SIG-M5 (cell line): ENCODE data around the gene USP19.

Experiments used
- DNase-seq: peaks from one replicate; lab custom pipeline; 2025; lab: John Stamatoyannopoulos, UW

Gene USP19

DNA sequence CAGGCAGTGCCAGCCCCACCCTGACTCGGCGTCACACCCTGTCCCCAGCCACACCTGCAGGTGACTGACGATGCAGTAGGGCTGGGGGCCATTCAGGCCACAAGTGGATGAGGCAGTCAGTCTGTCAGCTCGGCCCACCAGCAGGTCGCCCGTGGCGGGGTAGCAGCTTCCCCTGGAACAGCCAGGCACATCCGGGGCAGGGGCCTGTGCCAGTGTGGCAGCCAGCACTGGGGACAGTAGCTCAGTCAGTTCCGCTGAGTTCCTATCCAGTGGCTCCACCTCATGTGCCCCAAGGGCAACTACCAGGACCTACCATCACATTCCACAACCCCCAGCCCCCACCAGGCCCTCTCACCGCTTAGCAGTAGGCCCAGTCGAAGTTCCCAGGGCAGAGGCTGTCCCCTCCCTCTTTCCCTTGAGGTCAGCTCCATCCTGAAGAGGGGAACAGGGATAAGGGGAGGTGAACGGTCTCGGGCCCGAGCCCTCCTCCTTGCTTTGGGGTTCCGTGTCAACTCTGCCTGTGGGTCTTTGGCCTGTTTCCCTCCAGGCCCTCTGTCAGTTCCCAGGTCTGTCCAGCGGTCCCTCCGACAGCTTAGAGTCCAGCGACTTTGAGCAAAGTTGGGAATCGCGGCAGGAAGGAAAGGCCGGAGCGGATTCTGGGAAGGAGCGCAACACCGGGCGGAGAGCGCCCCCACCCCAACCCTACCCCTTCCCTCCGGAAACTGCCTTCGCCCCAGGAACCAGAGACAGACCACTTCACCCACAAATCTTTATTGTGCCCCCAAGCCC, 12.0 kb upstream of the USP19 start, which contains the start of gene LAMB2:
LAMB2 (minus strand) TSS at position 614 of the 789 bp plus-strand sequence; CDS start at position 431, 183 bp downstream.
- DNase-seq, result no peak

DNA sequence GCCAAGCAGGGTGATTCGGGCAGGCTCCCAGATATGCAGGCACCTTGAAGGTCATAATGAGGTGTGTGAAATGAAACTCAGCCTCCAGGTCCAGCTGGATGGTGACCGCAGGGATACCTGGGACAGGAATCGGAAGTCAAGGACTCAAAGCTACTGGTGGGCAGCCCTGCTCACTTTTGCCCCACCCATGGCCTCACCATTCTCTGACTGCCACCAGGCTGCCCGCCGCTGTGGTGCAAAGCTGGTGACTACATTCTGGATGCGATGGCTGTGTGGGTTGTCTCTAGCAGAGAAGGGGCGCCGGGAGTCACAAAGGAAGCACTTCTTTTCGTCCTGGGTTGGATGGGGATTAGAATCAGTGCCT, 11.4 kb upstream of the USP19 start:
- no peak for DNase-seq

DNA sequence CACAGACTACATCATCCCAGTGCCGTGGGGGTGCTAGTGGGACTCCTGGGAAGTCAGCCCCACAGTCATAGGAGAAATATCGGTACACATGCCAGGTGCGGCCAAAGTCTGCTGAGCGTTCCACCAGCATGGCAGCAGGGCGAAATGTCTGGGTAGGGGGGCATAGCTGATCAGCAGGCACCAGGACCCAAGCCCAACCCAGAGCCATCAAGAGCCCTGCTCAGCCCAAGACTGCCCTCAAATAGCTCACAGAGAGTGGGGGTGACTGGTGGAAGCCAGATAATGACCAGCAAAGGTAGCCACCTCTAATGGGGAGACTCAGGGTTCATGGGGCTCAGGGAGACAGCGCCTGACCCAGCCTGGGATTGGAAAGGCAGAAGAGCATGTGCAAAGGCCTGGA, 11.0 kb upstream of the USP19 start:
- DNase-seq, result no peak

DNA sequence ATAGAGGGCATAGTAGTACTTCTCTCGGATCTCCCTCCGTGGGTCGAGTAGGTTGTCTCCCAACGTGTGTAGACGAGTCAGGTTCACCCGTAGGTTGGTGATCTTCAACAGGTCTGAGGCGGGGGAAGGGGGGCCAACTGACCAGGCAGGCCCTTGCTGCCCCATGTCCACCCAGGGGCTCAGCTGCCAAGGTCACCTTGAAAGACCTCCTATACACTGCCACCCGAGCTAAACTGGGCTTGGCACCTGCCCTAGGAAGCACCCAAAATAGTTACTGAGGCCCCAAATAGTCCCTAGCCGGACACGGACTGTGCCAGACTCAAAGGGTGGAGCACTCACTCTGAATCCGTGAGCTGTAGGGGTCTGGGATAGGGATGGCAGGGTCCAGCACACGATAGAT, 10.4 kb upstream of the USP19 start:
- DNase-seq, result no peak

DNA sequence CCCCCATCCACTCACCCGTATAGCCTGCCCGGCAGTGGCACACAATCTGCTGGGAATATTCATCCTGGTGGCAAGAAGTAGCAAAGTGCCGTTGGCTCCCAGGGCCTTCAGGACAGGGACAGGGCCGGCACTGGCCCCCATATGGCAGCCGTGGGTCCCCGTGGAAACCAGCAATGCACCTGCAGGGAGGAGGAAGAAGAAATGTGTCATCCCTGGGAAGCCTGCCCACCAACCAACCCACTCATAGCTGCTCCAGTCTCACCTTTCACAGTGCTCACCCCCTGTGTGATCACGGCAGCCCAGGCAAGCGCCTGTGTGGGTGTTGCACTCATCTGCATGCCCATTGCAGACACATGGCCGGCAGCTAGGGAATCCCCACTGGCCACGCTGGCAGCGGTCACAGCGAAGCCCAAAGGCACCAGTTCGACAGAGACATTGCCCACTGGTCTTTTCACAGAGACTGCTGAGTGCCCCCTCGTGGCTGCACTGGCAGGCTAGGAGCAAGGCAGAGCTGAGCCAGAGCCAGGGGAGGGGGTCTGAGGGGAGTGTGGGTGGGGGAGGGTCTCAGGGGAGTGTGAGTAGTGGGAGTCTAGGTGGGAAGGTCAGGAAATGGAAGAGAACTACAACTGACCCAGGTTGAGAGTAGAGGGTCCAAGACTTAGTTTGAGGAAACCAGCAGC, 4.5 kb upstream of the USP19 start:
- DNase-seq, result no peak

DNA sequence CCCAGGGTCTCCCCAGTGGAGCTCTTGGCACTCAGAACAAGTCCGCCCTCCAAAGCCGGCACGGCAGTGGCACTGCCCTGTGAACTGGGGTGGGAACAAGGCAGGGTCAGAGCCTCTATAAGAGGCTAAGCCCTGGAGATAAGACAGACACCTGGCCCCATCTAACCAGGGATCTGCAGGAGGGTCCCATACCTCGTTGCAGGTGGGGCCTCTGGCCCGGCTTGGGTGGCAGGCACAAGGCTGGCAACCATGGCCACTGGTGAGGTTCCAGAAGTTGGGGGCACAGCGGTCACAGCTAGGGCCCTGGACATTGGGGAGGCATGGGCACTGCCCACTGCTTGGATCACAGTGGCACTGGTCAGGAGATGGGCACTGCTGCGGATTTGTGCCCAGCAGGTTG, 3.6 kb upstream of the USP19 start:
- no peak for DNase-seq

DNA sequence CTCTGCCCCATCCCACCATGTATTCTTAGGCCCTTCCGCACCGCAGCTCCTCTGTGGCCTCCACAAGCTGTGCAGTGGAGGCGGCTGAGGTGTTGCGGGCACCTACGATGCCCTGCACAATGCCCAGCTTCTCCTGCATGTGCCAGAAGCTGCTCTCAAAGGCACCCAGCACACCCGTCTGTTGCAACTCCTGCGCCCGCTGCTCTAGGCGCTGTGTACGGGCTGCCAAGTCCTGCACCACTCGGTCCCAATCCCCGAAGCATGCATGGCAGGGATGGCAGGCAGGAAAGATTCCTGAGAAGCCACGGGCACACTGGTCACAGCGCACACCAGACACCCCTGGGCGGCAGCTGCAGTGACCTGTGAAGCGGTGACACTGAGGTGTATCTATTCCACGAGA, 3.1 kb upstream of the USP19 start:
- no peak for DNase-seq

DNA sequence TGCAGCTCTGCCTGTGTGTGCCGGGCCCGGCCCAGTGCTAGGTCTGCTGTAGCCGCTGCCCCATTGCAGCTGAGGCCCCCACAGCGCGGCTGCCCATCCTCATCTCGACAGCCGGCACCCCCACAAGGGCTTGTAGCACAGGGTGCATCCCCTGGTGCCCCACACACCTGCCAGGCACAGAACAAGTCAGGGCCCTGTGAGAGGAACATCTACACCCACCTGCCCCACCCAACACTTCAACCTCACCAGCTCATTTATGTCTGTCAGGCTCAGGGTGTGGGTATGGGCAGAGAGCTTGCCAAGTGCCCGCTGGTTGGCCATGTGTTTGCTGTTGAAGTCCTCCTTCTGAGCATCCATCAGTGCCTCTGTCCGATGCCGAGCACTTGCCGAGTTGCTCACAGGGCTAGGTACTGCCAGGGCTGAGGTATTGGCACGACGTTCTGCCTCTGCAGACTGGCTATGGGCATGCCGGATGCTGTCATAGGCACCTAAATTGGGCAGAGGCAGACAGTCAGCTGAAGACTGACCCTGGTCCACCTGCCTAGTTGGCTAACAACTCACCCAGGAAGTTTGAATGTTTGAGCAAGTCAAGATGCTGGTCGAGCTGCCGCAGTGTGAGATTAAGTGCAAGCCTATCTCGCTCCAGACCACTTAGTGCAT, 2.4 kb upstream of the USP19 start:
- no peak for DNase-seq

DNA sequence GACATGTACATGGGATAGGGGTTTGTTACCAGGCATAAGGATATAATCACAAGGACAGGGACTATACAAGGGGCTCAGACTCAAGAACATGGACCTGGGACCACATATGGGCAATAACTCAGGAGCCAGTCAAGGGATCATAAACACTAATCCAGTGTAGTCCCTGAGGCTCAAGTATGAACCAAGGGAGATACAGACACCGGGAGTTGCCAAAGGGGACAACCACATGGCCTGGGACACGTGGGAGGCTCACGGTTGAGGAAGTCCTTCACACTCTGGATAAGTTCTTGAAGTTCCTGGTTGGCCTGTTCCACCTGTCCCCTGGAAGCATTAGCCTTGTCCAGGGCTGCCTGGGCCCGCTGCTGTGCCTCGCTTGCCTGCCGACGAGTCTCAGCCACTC, 1.8 kb upstream of the USP19 start:
- DNase-seq, result no peak

DNA sequence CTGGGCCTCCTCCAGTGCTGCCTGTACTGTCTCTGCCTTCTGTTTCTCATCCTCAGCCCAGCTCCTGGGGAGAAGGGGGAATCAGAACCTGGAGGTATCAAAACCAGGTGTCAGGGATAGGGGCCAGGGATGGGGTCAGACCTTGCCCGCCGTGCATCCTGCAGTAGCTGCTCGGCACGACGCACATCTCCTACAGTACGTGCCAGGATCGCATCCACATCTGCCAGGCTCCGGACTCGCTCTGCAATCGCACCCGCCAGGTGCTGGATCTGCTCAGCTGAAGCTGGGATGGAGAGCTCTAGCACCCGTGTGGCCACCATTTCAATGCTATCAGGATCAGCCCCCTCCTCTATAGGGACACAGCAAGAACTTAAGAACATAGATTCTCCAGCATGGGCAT, 1.4 kb upstream of the USP19 start:
- no peak for DNase-seq

DNA sequence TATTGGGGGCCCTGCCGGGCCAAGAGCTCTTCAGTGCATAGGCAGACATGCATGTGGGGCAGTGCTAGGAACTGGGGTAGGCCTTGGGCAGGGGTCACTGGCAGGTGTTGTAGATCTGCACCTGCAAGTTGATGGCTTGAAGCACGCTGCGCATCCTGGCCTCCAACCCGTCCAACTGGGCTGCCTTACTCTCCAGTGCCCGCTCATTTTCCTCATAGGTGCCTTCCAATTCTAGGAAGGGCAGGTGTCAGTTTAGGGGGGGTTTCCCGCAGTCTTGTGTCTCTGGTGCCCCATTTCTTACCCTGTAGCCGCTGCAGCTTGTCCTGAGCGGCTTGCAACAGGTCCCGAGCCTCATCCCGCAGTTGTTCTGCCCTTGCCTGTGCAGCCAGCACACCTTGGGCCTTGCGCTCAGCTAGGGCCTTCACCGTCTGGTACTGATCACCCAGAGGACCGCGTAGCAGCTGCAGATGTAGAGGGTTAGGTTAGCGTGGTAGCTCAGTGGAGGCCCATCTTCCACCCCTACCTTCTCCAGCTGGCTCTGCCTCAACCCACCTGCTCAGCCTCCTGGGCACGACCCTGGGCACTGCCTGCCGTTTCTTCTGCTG, 611 bp upstream of the USP19 start:
- no peak for DNase-seq

DNA sequence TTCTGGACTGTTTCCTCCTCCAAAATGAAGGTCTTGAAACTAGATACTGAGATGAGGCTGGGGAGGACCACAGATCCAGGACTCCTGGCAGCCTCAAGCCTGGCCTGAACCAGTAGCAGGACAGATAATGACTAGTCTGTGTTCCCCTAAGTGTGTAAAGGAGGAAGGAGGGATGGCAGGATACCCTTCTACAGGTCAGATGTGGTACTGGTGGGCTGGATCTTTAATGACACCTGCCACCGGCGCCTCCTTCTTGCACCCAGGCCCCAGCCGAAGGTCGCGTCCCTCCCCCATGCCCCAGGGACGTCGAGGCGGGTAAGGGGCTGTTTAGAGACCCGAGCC, 556 bp downstream of the USP19 start:
- no peak for DNase-seq

DNA sequence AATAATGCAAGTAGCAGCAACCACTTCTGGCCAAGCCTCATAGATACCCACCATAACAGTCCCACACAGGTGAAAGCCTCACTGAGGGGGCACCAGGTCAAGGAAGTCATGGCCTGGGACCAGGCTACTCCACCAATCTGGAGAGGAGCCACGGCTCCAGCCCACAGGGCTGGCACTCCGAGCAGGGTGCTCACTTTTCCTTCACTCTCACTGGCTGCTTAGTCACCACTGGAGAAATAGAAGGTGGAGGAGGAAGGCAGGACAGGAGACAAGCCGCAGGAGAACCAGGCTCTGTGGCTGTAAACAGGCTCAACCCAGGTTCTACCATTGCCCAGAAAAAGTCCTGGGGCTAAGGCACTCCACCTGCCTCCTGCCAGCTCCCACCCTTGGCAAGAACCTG, 1.2 kb downstream of the USP19 start:
- no peak for DNase-seq

DNA sequence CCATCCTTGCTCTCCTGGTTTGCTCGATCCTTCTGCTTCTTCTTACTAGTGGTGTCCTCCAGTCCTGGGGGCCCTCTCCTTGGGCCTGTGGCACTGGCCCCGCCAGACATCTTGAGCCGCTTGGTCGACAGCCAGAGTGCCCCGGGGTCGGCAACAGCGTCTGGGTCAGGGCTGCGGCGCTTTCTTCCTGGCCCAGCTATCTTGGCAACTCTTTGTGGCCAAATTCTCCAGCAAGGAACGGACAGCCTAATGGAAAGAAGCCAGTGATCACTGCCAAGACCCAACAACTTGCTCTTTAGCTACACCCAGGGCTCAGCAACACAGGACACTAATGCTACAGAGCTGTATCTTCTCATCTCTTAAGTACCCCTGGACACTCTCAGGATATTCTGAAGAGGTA, 1.6 kb downstream of the USP19 start:
- DNase-seq, result no peak

DNA sequence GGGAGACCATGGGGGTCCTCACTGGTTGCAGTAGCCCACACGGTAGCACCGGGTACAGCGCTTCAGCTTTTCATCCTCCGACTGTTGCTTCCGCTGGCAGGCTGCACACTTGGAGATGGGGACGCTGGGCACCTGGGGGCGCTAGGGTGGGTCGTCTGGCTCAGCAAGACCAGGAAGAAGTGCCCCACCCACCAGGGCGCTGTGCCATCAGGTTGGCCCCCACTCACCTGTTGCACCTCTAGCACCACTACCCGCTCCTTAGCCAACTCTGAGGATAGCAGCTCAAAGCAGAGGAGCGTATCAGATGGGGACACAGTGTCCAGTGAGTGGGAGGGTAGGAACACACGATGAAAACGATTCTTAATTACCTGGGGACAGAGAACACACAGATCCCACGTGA, 8.4 kb downstream of the USP19 start:
- DNase-seq, result no peak

DNA sequence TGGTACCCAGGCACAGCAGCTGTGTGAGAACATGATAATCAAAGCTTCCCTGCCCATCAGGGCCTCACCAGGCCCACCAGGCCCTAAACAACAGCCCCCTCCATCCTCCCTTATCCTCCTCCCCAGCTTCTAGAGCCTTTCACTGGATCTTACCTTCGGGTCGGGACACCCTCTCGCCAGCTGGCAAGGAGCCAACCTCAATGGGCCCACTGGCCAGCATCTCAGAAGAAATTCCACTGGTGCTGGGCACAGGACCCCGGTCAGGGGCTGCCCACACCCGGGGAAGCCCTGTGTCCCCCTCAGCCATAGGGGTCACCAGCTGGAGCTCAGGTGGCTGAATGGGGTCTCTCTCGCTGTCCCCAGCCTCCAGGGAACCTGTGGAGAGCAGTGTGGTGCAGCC, 9.3 kb downstream of the USP19 start:
- DNase-seq, result no peak

DNA sequence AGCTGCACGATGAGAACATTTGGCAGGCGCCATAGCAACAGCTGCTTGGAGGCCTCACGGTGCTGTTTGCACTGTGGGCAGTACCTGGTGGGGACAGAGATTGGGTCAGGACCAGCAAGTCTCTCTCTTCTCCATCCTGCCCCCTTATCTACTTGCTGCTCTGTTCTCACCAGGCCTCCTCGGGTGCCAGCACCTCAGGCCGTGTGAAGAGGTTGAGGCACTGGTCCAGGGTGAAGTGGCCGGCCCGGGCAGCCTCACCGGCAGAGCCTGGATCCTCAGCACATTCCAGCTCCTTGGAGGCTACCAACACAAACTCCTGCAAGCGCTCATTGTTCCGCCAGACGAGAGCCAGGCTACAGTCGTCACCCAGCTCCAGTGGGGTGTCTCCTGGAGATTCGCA, 9.8 kb downstream of the USP19 start:
- no peak for DNase-seq

DNA sequence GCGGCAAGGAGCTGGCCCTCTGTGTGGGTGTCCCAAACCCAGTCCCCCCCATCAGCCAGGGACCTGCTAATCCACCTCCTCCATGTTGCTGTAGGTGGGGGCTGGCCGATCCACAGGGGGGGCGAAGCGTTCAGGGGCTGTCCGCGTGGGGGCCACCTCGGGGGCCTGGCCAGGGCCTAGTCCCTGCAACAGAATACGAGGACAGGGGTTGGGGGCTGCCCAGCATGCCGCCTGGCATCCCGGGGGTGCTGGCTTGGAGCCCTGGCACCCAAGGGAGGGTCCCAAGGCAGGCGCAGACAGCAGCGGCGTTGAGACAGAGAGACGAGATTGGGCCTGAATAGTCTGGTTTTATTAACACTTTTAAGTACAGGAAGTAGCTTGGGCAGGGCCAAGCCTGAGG, 12.3 kb downstream of the USP19 start:
- no peak for DNase-seq

DNA sequence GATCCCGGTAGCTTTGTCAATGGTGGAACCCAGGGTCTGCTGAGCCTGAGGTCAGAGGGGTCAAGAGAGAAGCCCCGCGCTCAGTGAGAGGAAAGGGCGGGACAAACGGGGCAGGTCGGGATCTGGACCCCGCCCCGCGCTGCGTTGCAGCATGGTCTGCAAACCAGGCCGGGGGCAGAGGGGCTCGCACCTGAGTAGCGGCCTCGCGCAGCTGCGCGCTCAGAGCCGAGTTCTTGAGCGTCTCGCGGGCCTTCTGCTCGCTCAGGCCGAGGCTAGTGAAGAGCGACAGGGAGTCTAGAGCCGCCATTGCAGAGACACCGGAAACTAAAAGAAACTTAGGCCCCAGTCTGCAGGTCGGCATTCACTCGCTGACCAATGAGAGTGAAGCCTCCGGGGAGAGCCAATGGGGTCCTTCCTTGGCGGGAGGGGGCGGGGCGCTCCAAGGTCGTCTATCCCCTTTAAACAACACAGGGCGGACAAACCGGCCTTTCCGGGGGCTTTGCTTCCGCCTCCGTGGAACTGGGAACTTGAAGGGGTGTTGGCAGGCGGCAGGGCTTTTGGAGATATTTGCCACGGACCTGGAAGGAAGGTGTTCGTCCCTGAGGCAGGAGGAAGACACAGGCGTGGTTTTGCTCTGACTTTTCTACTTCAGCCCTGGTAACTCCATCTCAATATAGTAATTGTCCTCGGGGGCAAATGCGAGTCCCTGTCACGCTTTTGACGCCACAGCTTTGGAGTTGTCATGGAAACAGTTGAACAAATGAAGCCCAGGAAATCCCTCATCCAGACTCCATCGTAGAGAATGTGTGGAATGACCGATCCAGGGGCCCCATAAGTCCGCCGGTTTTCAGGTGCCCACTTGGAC, 16.0 kb downstream of the USP19 start, which contains the start of gene QARS1:
QARS1 (minus strand) TSS at position 331 of the 865 bp plus-strand sequence; CDS start at position 307, 24 bp downstream.
- peak; percentile 85 for DNase-seq

DNA sequence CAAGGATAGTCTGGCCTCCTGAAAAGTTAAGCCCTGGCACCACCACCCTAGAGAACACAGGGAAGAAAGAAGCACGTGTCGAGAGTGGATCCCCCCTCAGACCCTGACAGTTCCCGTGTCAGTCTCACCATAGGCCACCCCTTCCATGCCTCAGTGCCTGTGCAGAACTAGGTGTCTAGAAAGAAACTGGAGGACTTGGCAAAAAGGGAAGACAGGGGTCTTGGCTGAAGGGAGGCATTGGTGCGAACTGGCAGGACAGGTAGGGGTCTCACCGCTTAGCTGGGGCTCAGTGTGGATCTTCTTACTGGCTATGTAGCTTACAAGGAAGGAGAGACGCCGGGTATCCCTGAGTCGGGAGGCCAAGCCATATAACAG, 16.6 kb downstream of the USP19 start:
- no peak for DNase-seq

DNA sequence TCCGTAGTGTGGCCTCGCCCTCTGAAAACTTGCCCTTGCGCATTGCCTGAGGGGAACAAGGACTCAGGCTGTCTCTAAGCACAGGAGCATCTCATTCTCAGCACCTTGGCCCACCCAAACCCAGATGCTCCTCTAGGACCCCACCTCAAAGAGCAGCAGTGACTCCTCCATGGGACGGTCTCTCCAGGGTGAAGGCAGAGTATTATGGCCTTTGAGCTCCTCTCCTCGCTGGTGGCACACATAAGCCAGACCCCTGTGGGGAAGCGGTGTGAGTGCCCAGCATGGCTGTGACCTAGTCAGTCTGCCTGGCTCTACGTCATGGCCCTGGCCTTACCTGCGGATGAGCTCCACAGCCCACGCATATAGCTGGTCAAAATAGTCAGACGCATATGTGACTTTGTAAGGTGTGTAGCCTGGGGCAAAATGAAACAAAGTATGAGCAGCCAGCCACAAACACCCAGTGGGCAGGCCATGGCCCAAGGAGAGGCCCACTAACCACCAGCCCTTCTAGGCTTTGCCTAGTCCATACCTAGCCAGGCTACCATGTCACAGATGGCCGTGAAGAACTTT, 20.5 kb downstream of the USP19 start:
- DNase-seq, result no peak
